ENCODE data around the gene SUPT3H.

Gene SUPT3H

GRCh38 chr6:44965708-44966107 is 412.0 kb downstream of the SUPT3H start:
- in situ Hi-C loops (cut with HindIII; ENCODE audit: low sequenced_read_pairs), result no loop called here

- in situ Hi-C loops (cut with HindIII; ENCODE audit: low sequenced_read_pairs), result no loop called here
Measured at GRCh38 chr6:44960898-44961297, 416.8 kb downstream of the SUPT3H start.

GRCh38 chr6:44959651-44960050 is 418.1 kb downstream of the SUPT3H start:
- in situ Hi-C loops (cut with HindIII; ENCODE audit: low sequenced_read_pairs), result no loop called here

- in situ Hi-C loops (cut with HindIII; ENCODE audit: low sequenced_read_pairs), result no loop called here
Measured at GRCh38 chr6:44957156-44957555, 420.6 kb downstream of the SUPT3H start.

- in situ Hi-C loops (cut with HindIII; ENCODE audit: low sequenced_read_pairs), result no loop called here
Measured at GRCh38 chr6:44956396-44956795, 421.3 kb downstream of the SUPT3H start.

GRCh38 chr6:44955145-44955544 is 422.6 kb downstream of the SUPT3H start:
- in situ Hi-C loops (cut with HindIII; ENCODE audit: low sequenced_read_pairs), result no loop called here

GRCh38 chr6:44954281-44954680 is 423.5 kb downstream of the SUPT3H start:
- in situ Hi-C loops (cut with HindIII; ENCODE audit: low sequenced_read_pairs), result loop anchor here (5.0 kb wide), 1 partner anchor 97 kb away; no protein-coding TSS in a partner anchor

GRCh38 chr6:44951253-44951747 is 426.4 kb downstream of the SUPT3H start:
- in situ Hi-C loops (cut with HindIII; ENCODE audit: low sequenced_read_pairs), result loop anchor here (5.0 kb wide), 1 partner anchor 94 kb away; no protein-coding TSS in a partner anchor

- in situ Hi-C loops (cut with HindIII; ENCODE audit: low sequenced_read_pairs), result loop anchor here (5.0 kb wide), 1 partner anchor 92 kb away; no protein-coding TSS in a partner anchor
Measured at GRCh38 chr6:44949596-44950201, 428.0 kb downstream of the SUPT3H start.

GRCh38 chr6:44943541-44943940 is 434.2 kb downstream of the SUPT3H start:
- in situ Hi-C loops (cut with HindIII; ENCODE audit: low sequenced_read_pairs), result no loop called here

GRCh38 chr6:44942798-44943197 is 434.9 kb downstream of the SUPT3H start:
- in situ Hi-C loops (cut with HindIII; ENCODE audit: low sequenced_read_pairs), result no loop called here

GRCh38 chr6:44942201-44942600 is 435.5 kb downstream of the SUPT3H start:
- in situ Hi-C loops (cut with HindIII; ENCODE audit: low sequenced_read_pairs), result no loop called here

- in situ Hi-C loops (cut with HindIII; ENCODE audit: low sequenced_read_pairs), result no loop called here
Measured at GRCh38 chr6:44940367-44940766, 437.4 kb downstream of the SUPT3H start.

GRCh38 chr6:44935693-44936300 is 441.9 kb downstream of the SUPT3H start:
- in situ Hi-C loops (cut with HindIII; ENCODE audit: low sequenced_read_pairs), result no loop called here

- in situ Hi-C loops (cut with HindIII; ENCODE audit: low sequenced_read_pairs), result no loop called here
Measured at GRCh38 chr6:44933108-44933507, 444.6 kb downstream of the SUPT3H start.

- in situ Hi-C loops (cut with HindIII; ENCODE audit: low sequenced_read_pairs), result no loop called here
Measured at GRCh38 chr6:44932651-44933091, 445.1 kb downstream of the SUPT3H start.

- in situ Hi-C loops (cut with HindIII; ENCODE audit: low sequenced_read_pairs), result no loop called here
Measured at GRCh38 chr6:44931385-44931784, 446.3 kb downstream of the SUPT3H start.

GRCh38 chr6:44926556-44926955 is 451.2 kb downstream of the SUPT3H start:
- in situ Hi-C loops (cut with HindIII; ENCODE audit: low sequenced_read_pairs), result no loop called here

GRCh38 chr6:44925100-44925739 is 452.5 kb downstream of the SUPT3H start:
- in situ Hi-C loops (cut with HindIII; ENCODE audit: low sequenced_read_pairs), result no loop called here

- in situ Hi-C loops (cut with HindIII; ENCODE audit: low sequenced_read_pairs), result no loop called here
Measured at GRCh38 chr6:44923444-44923843, 454.3 kb downstream of the SUPT3H start.

- in situ Hi-C loops (cut with HindIII; ENCODE audit: low sequenced_read_pairs), result no loop called here
Measured at GRCh38 chr6:44921798-44922197, 455.9 kb downstream of the SUPT3H start.

- in situ Hi-C loops (cut with HindIII; ENCODE audit: low sequenced_read_pairs), result no loop called here
Measured at GRCh38 chr6:44920952-44921491, 456.7 kb downstream of the SUPT3H start.
